Measurements from ENCODE around the gene UBE2H. TPM values are rescaled to one million over a fixed set of nuclear protein-coding genes. Genes with fewer than 3 reads are reported as not detected.
A peak's percentile ranks its signal among the peaks of the same experiment; 100 is the strongest.

Gene UBE2H
- total and polyA plus RNA-seq, 2 of the 4 experiments (the other 2 are of a cell fraction), result 34.6 to 49.4 TPM

DNA sequence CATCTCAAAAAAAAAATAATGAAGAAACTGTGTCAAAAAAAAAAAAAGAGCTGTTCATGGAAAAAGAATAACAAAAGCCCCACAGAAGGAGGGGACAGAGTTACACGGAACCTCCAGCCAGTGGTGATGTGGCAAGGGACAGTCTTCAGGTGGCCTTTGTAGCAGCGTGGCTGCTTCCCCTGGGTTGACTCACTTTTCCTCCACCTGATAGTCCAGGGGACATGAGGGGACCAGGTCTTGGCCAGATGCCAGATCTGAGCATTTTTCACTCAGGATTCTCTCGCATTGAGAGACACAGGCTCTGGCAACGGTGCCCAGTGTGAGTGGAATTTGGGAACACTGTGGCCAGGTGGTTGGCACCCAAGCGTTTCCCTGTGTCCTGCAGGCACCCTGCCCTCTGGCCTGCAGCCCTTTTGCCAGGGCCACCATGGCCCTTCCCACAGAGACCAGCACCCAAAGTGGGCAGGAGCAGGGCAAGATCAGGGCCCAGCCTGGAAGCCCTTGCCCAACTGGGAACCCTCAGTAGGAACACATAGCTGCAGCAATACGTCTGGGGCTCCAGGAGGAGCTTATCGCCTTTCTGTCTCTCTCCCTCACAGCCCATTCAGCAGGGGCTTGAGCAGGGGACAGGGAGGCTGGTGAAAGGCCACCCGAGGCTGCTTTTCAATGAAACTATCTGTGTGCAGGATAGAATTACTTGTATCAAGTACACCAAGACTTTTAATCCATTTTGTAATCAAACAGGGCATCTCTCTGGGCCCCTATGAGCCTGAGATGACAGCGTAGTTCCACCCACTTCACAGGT is 159.1 kb downstream of the UBE2H start:
- H3K9me3 ChIP-seq (ENCODE audit: control insufficient read depth, insufficient read depth, low read length), result no peaks in the 10 kb centered on the region
- no TSS peak for BruUV-seq (replicated peaks)
- no peak overlapping the region for H3K4ac ChIP-seq (ENCODE audit: low read depth, low read length)
- no peak for DNase-seq
- no peak overlapping the region for H3K18ac ChIP-seq (ENCODE audit: low read depth, low read length)
- H3K4me1 ChIP-seq (ENCODE audit: control insufficient read depth, insufficient read depth, low read length), result peaks cover 3% of the 10 kb centered on the region; the same call in 1 of the 2 replicates
- no peak overlapping the region for H2AK5ac ChIP-seq (ENCODE audit: low read depth, low read length)
- peak overlapping the region; percentile 21 for H2AFZ ChIP-seq (replicated peaks; ENCODE audit: low read length, poor library complexity)
- H4K8ac ChIP-seq (ENCODE audit: low read depth in 2 of 2, low read length in 2 of 2), result no peak overlapping the region
- H3K56ac ChIP-seq (ENCODE audit: extremely low read depth, insufficient read depth, low read length), result no peak overlapping the region
- H3K36me3 ChIP-seq (ENCODE audit: control insufficient read depth, insufficient read depth, low read length), result no peaks in the 10 kb centered on the region
- H3K9me1 ChIP-seq (ENCODE audit: insufficient read depth, low read length), result peaks cover 2% of the 10 kb centered on the region; the same call in 1 of the 2 replicates
- H2BK20ac ChIP-seq (ENCODE audit: low read depth, low read length), result no peak overlapping the region
- H2BK5ac ChIP-seq (ENCODE audit: low read depth, low read length, poor library complexity, severe bottlenecking), result no peak overlapping the region
- ATAC-seq (ENCODE audit: low read depth), result no peak
- no peak overlapping the region for H2BK15ac ChIP-seq (ENCODE audit: low read depth, low read length)
- no peak overlapping the region for H2BK120ac ChIP-seq (ENCODE audit: low read depth, low read length)
- H4K91ac ChIP-seq (ENCODE audit: insufficient read depth, low read depth, low read length), result no peak overlapping the region
- H3K27me3 ChIP-seq (ENCODE audit: control insufficient read depth, insufficient read depth, low read length), result peaks cover 13% of the 10 kb centered on the region; the same call in 1 of the 2 replicates
- no peak overlapping the region for H3K9ac ChIP-seq (ENCODE audit: low read depth, low read length)
- dilution Hi-C loops (cut with HindIII; ENCODE audit: low sequenced_read_pairs, unreplicated experiment), result no loop called here
- no peak overlapping the region for H4K5ac ChIP-seq (ENCODE audit: low read depth, low read length)
- ChIA-PET POLR2A (ENCODE audit: unreplicated experiment) (no interaction called here), CTCF (no interaction called here)
- WGBS, 2 experiments (ENCODE audit: extremely low coverage in 2 of 2, insufficient read length in 1 of 2), result 40% methylated on average over 1 of the region's 9 CpGs; no CpG with 5 or more reads in 1 of the 2 experiments
- in situ Hi-C loops (cut with MboI; ENCODE audit: low sequenced_read_pairs), result no loop called here
- H3K4me2 ChIP-seq (ENCODE audit: low read depth, low read length), result no peak overlapping the region
- H3K4me3 ChIP-seq (ENCODE audit: insufficient read depth, low read depth, low read length), result no peak overlapping the region
- no peaks in the 10 kb centered on the region for H3K79me1 ChIP-seq (ENCODE audit: low read depth in 1 of 2, low read length in 2 of 2)
- no peak overlapping the region for H3K27ac ChIP-seq (ENCODE audit: insufficient read depth, low read length)
- H2AK9ac ChIP-seq (replicated peaks; ENCODE audit: low read depth, low read length, poor library complexity), result peak overlapping the region; percentile 78
- no peak overlapping the region for H3K14ac ChIP-seq (replicated peaks; ENCODE audit: low read depth, low read length)
- TF ChIP-seq MAFK (IDR thresholded peaks at IDR 0.05; ENCODE audit: low read depth, low read length), result 0 out of 2 replicates have a peak, but pooled peaks have one; percentile 20
- TF ChIP-seq, protein P1, sequence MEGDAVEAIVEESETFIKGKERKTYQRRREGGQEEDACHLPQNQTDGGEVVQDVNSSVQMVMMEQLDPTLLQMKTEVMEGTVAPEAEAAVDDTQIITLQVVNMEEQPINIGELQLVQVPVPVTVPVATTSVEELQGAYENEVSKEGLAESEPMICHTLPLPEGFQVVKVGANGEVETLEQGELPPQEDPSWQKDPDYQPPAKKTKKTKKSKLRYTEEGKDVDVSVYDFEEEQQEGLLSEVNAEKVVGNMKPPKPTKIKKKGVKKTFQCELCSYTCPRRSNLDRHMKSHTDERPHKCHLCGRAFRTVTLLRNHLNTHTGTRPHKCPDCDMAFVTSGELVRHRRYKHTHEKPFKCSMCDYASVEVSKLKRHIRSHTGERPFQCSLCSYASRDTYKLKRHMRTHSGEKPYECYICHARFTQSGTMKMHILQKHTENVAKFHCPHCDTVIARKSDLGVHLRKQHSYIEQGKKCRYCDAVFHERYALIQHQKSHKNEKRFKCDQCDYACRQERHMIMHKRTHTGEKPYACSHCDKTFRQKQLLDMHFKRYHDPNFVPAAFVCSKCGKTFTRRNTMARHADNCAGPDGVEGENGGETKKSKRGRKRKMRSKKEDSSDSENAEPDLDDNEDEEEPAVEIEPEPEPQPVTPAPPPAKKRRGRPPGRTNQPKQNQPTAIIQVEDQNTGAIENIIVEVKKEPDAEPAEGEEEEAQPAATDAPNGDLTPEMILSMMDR (conservative IDR thresholded peaks at IDR 0.05; ENCODE audit: low read depth, low read length), result no peak
- no peak overlapping the region for H3K23ac ChIP-seq (ENCODE audit: low read depth, low read length)
- H4K20me1 ChIP-seq (ENCODE audit: insufficient read depth, low read length), result no peaks in the 10 kb centered on the region
- intact Hi-C loops (cut with micrococcal nuclease), result no loop called here

Measured in IMR-90 (cell line).